BJ (cell line): ENCODE data around the gene CHRNB1. TPM values are rescaled to one million over a fixed set of nuclear protein-coding genes. Genes with fewer than 3 reads are reported as not detected.
"Not testable (repeated sequence)": the region's sequence is repeated elsewhere in the genome, so short reads cannot be mapped to it uniquely, and the experiment has no call there.

Source experiments
- CTCF ChIA-PET: fragments of 350-600 bp; formaldehyde crosslinking; extraction: SDS; loops from one replicate; lab custom pipeline; 2021; ENCODE audit warnings: antibody characterized with exemption, inconsistent platforms; lab: Yijun Ruan, JAX
- POLR2A ChIA-PET: fragments of 300-600 bp; sonication (Branson Sonifier 250); formaldehyde crosslinking; extraction: SDS; loops from one replicate; lab custom pipeline; 2021; ENCODE audit warnings: antibody characterized with exemption; lab: Charles Lee
- DNase-seq: peaks from one replicate; pipeline ENCODE4 v3.0.0-alpha.2; 2011; ENCODE audit warnings: low read depth
- H3K27me3 ChIP-seq: 2 replicates; pipeline ENCODE4 v1.6.0; 2011; ENCODE audit warnings: low read length; ENCODE audit not compliant: control insufficient read depth, insufficient read depth
- H3K36me3 ChIP-seq: 2 replicates; pipeline ENCODE4 v1.5.1; 2011; ENCODE audit warnings: low read length; ENCODE audit not compliant: control insufficient read depth, insufficient read depth
- H3K4me3 ChIP-seq: 2 replicates; pipeline ENCODE4 v1.5.1; 2011; ENCODE audit warnings: low read depth, mild to moderate bottlenecking, control low read depth, low read length
- CTCF ChIP-seq: IDR thresholded peaks from 2 replicates; pipeline ENCODE4 v1.5.1; 2011; ENCODE audit warnings: low read depth, mild to moderate bottlenecking, control low read depth, inconsistent platforms, low read length, moderate library complexity; ENCODE audit not compliant: insufficient read depth
- polyA plus RNA-seq: library from polyadenylated mRNA; depleted of rRNA; stranded (reverse); fragments of >200 nt; gene quantifications from 2 replicates; pipeline ENCODE4 v1.2.3, GENCODE V29; 2011

CHRNB1 gene
- polyA plus RNA-seq, 1 experiment, result 6.8 TPM

GRCh38 chr17:7478276-7479212 lies 33.7 kb downstream of the CHRNB1 start:
- H3K36me3 ChIP-seq, result 0 out of 2 replicates have a peak, but pooled peaks cover 2% of the 10 kb centered on the region
- H3K4me3 ChIP-seq, result peak overlapping the region; percentile 85
- ChIA-PET CTCF (interaction anchor here (1.0 to 2.1 kb wide), 6 partner anchors 34 to 123 kb away, joined by 3 to 7 read pairs (median 4); no protein-coding TSS in a partner anchor), POLR2A (no interaction called here)
- no peak for DNase-seq
- TF ChIP-seq CTCF, result no peak
- H3K27me3 ChIP-seq, result no peaks in the 10 kb centered on the region

- ChIA-PET CTCF (interaction anchor here (0.6 to 2.0 kb wide), 7 partner anchors 14 to 124 kb away, joined by 3 to 10 read pairs (median 3); partner anchors contain the start of gene SOX15), POLR2A (interaction anchor here (0.5 to 0.6 kb wide), 2 partner anchors 93 to 694 kb away, joined by 3 to 4 read pairs; no protein-coding TSS in a partner anchor)
- H3K4me3 ChIP-seq, result peak within 1 kb of the TSS; percentile 85
- 0 out of 2 replicates have a peak, but pooled peaks cover under 1% of the 10 kb centered on the region for H3K36me3 ChIP-seq
- H3K27me3 ChIP-seq, result no peaks in the 10 kb centered on the region
- TF ChIP-seq CTCF, result no peak
- no peak for DNase-seq
These were observed 34.6 kb downstream of the CHRNB1 start, which contains the start of gene ZBTB4 for GRCh38 chr17:7479213-7480088. TSS of gene ZBTB4 (minus strand) at chr17:7479631. CDS start at chr17:7466801, 12,830 bp downstream.

GRCh38 chr17:7480089-7480384 lies 35.2 kb downstream of the CHRNB1 start:
- ChIA-PET CTCF (interaction anchor here (0.9 to 2.0 kb wide), 4 partner anchors 44 to 124 kb away, joined by 3 to 10 read pairs (median 4); partner anchors contain the start of gene SOX15), POLR2A (interaction anchor here (0.6 kb wide), 1 partner anchor 93 kb away, joined by 4 read pairs; no protein-coding TSS in a partner anchor)
- H3K36me3 ChIP-seq, result no peaks in the 10 kb centered on the region
- H3K27me3 ChIP-seq, result no peaks in the 10 kb centered on the region
- DNase-seq, result no peak
- TF ChIP-seq CTCF, result no peak
- H3K4me3 ChIP-seq, result peak overlapping the region; percentile 85

GRCh38 chr17:7481275-7481674 lies 36.4 kb downstream of the CHRNB1 start, which contains the start of gene SLC35G6:
TSS of gene SLC35G6 (plus strand) at chr17:7481446. CDS start at chr17:7481517, 71 bp downstream.
- CTCF ChIA-PET, result interaction anchor here (2.0 kb wide), 1 partner anchor 45 kb away, joined by 10 read pairs; no protein-coding TSS in a partner anchor
- not testable (repeated sequence) for H3K36me3 ChIP-seq, H3K27me3 ChIP-seq, DNase-seq, H3K4me3 ChIP-seq
- POLR2A ChIA-PET, result interaction anchor here (0.6 kb wide), 1 partner anchor 16 kb away, joined by 3 read pairs; no protein-coding TSS in a partner anchor

GRCh38 chr17:7481842-7482741 lies 37.2 kb downstream of the CHRNB1 start:
- H3K27me3 ChIP-seq, POLR2A ChIA-PET, CTCF ChIA-PET, H3K4me3 ChIP-seq, DNase-seq, H3K36me3 ChIP-seq: not testable (repeated sequence)

- H3K4me3 ChIP-seq, result peak overlapping the region; percentile 67
- CTCF ChIA-PET, H3K27me3 ChIP-seq, H3K36me3 ChIP-seq, DNase-seq: not testable (repeated sequence)
- POLR2A ChIA-PET, result interaction anchor here (0.6 kb wide), 1 partner anchor 16 kb away, joined by 3 read pairs; no protein-coding TSS in a partner anchor
These were observed 37.9 kb downstream of the CHRNB1 start for GRCh38 chr17:7482742-7483088.
